HepG2 (cell line): ENCODE measurements around the gene CAPN7. TPM values are rescaled to one million over a fixed set of nuclear protein-coding genes. Genes with fewer than 3 reads are reported as not detected.

Experiments used
- CBX5 ChIP-seq: sonication (generic); formaldehyde crosslinking; IDR thresholded peaks from 2 replicates; pipeline ENCODE4 v1.4.0; 2020; ENCODE audit warnings: missing genetic modification reagents, borderline replicate concordance
- CSRNP2 ChIP-seq: sonication (generic); formaldehyde crosslinking; conservative IDR thresholded peaks from 2 replicates; pipeline ENCODE4 v1.8.0; 2022; ENCODE audit warnings: low read depth, missing genetic modification reagents
- EP300 ChIP-seq, 3 experiments: sonication (generic) in 1 of 3; formaldehyde crosslinking in 1 of 3; IDR thresholded peaks; 2 replicates each; pipeline versions ENCODE4 v1.5.1 to v1.6.1; 2011 to 2020; ENCODE audit warnings: low read depth in 2 of 3, low read length in 2 of 3, borderline replicate concordance in 1 of 3, improper control_type of control experiment in 1 of 3, mild to moderate bottlenecking in 1 of 3, missing genetic modification reagents in 1 of 3, moderate library complexity in 1 of 3
- FOXK1 ChIP-seq: sonication (generic); formaldehyde crosslinking; IDR thresholded peaks from 2 replicates; pipeline ENCODE4 v1.4.0; 2020; ENCODE audit warnings: low read depth, missing genetic modification reagents, borderline replicate concordance
- HMGA1 ChIP-seq: sonication (generic); formaldehyde crosslinking; conservative IDR thresholded peaks from 2 replicates; pipeline ENCODE4 v1.4.0; 2020; ENCODE audit warnings: missing genetic modification reagents
- JUNB ChIP-seq: sonication (generic); formaldehyde crosslinking; IDR thresholded peaks from 2 replicates; pipeline ENCODE4 v1.8.0; 2022; ENCODE audit warnings: missing genetic modification reagents, mild to moderate bottlenecking, borderline replicate concordance
- KDM5B ChIP-seq: sonication (generic); formaldehyde crosslinking; IDR thresholded peaks from 2 replicates; pipeline ENCODE4 v1.4.0; 2020; ENCODE audit warnings: missing genetic modification reagents, mild to moderate bottlenecking, borderline replicate concordance
- KMT2B ChIP-seq: IDR thresholded peaks from 2 replicates; pipeline ENCODE4 v1.6.1; 2016; ENCODE audit warnings: missing genetic modification reagents, missing compliant biosample characterization
- NFIB ChIP-seq: sonication (generic); formaldehyde crosslinking; IDR thresholded peaks from 2 replicates; pipeline ENCODE4 v1.9.0; 2021; ENCODE audit warnings: missing genetic modification reagents, mild to moderate bottlenecking, borderline replicate concordance
- STAT6 ChIP-seq: sonication (generic); formaldehyde crosslinking; IDR thresholded peaks from 2 replicates; pipeline ENCODE4 v1.4.0; 2020; ENCODE audit warnings: missing genetic modification reagents, mild to moderate bottlenecking, borderline replicate concordance
- TRAFD1 ChIP-seq: sonication (generic); formaldehyde crosslinking; IDR thresholded peaks from 2 replicates; pipeline ENCODE4 v1.5.1; 2020; ENCODE audit warnings: missing genetic modification reagents, mild to moderate bottlenecking, borderline replicate concordance
- YEATS2 ChIP-seq: sonication (generic); formaldehyde crosslinking; IDR thresholded peaks from 2 replicates; pipeline ENCODE4 v1.4.0; 2020; ENCODE audit warnings: missing genetic modification reagents, borderline replicate concordance
- ZBTB21 ChIP-seq: sonication (generic); formaldehyde crosslinking; IDR thresholded peaks from 2 replicates; pipeline ENCODE4 v1.4.0; 2020; ENCODE audit warnings: missing genetic modification reagents
- ZBTB44 ChIP-seq: sonication (generic); formaldehyde crosslinking; IDR thresholded peaks from 2 replicates; pipeline ENCODE4 v1.4.0; 2020; ENCODE audit warnings: missing genetic modification reagents
- ZC3H13 ChIP-seq: sonication (generic); formaldehyde crosslinking; IDR thresholded peaks from 2 replicates; pipeline ENCODE4 v1.8.1; 2023; ENCODE audit warnings: mild to moderate bottlenecking, missing genetic modification reagents, moderate library complexity
- ZNF20 ChIP-seq: sonication (generic); formaldehyde crosslinking; IDR thresholded peaks from 2 replicates; pipeline ENCODE4 v1.4.0; 2020; ENCODE audit warnings: mild to moderate bottlenecking, moderate library complexity, missing genetic modification reagents
- ZNF224 ChIP-seq: sonication (generic); formaldehyde crosslinking; IDR thresholded peaks from 2 replicates; pipeline ENCODE4 v1.5.0; 2020; ENCODE audit warnings: mild to moderate bottlenecking, missing genetic modification reagents
- ZNF225 ChIP-seq: sonication (generic); formaldehyde crosslinking; IDR thresholded peaks from 2 replicates; pipeline ENCODE4 v1.4.0; 2020; ENCODE audit warnings: mild to moderate bottlenecking, missing genetic modification reagents
- ZNF274 ChIP-seq: sonication (generic); formaldehyde crosslinking; IDR thresholded peaks from 2 replicates; pipeline ENCODE4 v1.5.1; 2020; ENCODE audit warnings: mild to moderate bottlenecking, missing genetic modification reagents
- ZNF564 ChIP-seq: sonication (generic); formaldehyde crosslinking; IDR thresholded peaks from 2 replicates; pipeline ENCODE4 v1.8.1; 2023; ENCODE audit warnings: mild to moderate bottlenecking, missing genetic modification reagents
- ZNF83 ChIP-seq: sonication (generic); formaldehyde crosslinking; IDR thresholded peaks from 2 replicates; pipeline ENCODE4 v1.4.0; 2020; ENCODE audit warnings: missing genetic modification reagents, mild to moderate bottlenecking, borderline replicate concordance
- polyA plus RNA-seq, 8 experiments: library from polyadenylated mRNA; depleted of rRNA in 3 of 8; stranded (reverse) in 7 of 8; unstranded in 1 of 8; fragments of >200 nt; fragmentation: Illumina TruSeq in 4 of 8; extraction: Trizol in 4 of 8; gene quantifications; 2 replicates each; pipeline versions ENCODE4 v1.2.1 to v1.2.3, GENCODE V29; 2011 to 2016; ENCODE audit warnings: low read depth in 4 of 8, missing spikeins in 1 of 8, mixed read lengths in 1 of 8; ENCODE audit not compliant: insufficient read depth in 1 of 8
- total RNA-seq, 5 experiments: library from RNA; depleted of rRNA; stranded (reverse); fragments of >200 nt; fragmentation: Illumina TruSeq; extraction: Trizol; gene quantifications; 2 replicates each; pipeline ENCODE4 v1.2.3, GENCODE V29; 2016; ENCODE audit warnings: low read depth in 1 of 5

The CAPN7 gene
- total and polyA plus RNA-seq, 2 of the 13 experiments (the other 11 are each of a cell fraction or from before 2014, with no cell fraction given), result 16.7 to 36.8 TPM

GRCh38 chr3:15205934-15206661 lies at the start of gene CAPN7 (continued):
- TF ChIP-seq EP300 (IDR thresholded peaks at IDR 0.05; ENCODE audit: low read depth in 2 of 2, low read length in 2 of 2) (0 out of 4 replicates have a peak, but pooled peaks of 1 of the 2 experiments have one; percentile 23), EP300 (CRISPR knock-in tag; IDR thresholded peaks at IDR 0.05; ENCODE audit: borderline replicate concordance) (no peak), NFIB (no peak), ZBTB21 (CRISPR knock-in tag) (no peak), TRAFD1 (no peak), KMT2B (CRISPR knock-in tag) (peak; percentile 70), ZBTB44 (peak; percentile 49), ZC3H13 (no peak; the same call in 1 of the 2 replicates), ZNF564 (CRISPR knock-in tag) (peak; percentile 67; the same call in 1 of the 2 replicates), ZNF225 (CRISPR knock-in tag) (peak; percentile 30; the same call in 1 of the 2 replicates), ZNF83 (CRISPR knock-in tag) (no peak), CBX5 (CRISPR knock-in tag) (no peak), ZNF20 (CRISPR knock-in tag) (no peak), HMGA1 (CRISPR knock-in tag) (no peak), STAT6 (CRISPR knock-in tag) (no peak), KDM5B (CRISPR knock-in tag) (peak; percentile 97), FOXK1 (CRISPR knock-in tag) (no peak; the same call in 1 of the 2 replicates), CSRNP2 (CRISPR knock-in tag) (no peak), YEATS2 (peak; percentile 60; the same call in 1 of the 2 replicates), ZNF274 (CRISPR knock-in tag) (peak; percentile 83; the same call in 1 of the 2 replicates), JUNB (CRISPR knock-in tag) (no peak), ZNF224 (CRISPR knock-in tag) (0 out of 2 replicates have a peak, but pooled peaks have one; percentile 20)
